Measurements from ENCODE around the gene VSIG8.

VSIG8 gene

DNA sequence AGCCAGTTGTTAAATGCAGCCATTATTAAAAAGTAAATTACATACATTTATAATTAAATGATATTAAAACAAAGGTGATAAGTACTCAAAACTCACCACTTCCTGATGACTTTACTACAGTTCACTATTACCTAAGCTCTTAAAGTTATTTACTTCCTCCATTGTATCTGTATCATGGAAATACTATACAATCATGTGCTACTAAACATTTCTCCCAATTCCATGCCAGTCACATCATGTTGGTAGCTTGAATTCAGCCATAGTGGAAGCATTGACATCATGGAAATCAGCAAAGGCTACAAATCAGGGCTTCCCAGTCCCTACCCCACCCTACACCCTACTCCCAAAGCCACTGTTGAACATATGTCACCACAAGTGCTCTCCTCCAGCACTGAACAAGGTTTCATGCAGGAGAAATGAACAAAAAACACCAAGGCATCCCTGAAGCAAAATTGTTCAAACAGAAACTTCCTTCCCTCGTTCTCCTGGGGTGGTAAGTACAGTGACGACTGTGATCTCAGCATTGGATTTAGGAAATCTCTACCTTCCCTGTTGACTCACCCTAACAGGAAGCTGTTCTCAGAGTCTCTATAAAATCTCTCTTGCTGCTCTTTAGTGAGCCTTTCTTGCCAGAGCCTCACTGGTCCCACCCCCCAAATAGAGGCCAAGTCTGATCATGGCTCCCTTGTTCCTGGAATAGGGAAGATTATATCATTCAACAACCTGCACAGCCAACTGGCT, 12.7 kb downstream of the VSIG8 start:
- no peak overlapping the region for H4K91ac ChIP-seq (ENCODE audit: low read length)
- H3K4me2 ChIP-seq (ENCODE audit: low read length, poor library complexity, severe bottlenecking): no peak overlapping the region
- peak overlapping the region; percentile 75 for H2AK5ac ChIP-seq (ENCODE audit: low read length, severe bottlenecking)
- no peak overlapping the region for H3K4me3 ChIP-seq (ENCODE audit: insufficient read depth in 1 of 2, low read depth in 1 of 2, low read length in 2 of 2)
- no peak overlapping the region for H2BK120ac ChIP-seq (ENCODE audit: low read depth, low read length)
- peaks cover 5% of the 10 kb centered on the region for H3K79me1 ChIP-seq (replicated peaks; ENCODE audit: low read length, poor library complexity, severe bottlenecking)
- no peak overlapping the region for H3K4ac ChIP-seq (ENCODE audit: low read depth in 1 of 2, low read length in 2 of 2)
- H2AFZ ChIP-seq (ENCODE audit: low read depth, low read length): no peak overlapping the region
- H3K14ac ChIP-seq (ENCODE audit: low read length in 2 of 2): no peak overlapping the region
- H3K23ac ChIP-seq (ENCODE audit: low read length in 2 of 2): no peak overlapping the region
- H3K9ac ChIP-seq (ENCODE audit: low read length): peak overlapping the region; percentile 1
- no peak overlapping the region for H3K18ac ChIP-seq (ENCODE audit: low read depth in 1 of 2, low read length in 2 of 2)
- H3K4me1 ChIP-seq (ENCODE audit: control insufficient read depth, insufficient read depth, low read depth, low read length): peaks cover 14% of the 10 kb centered on the region
- no peak overlapping the region for H2BK12ac ChIP-seq (ENCODE audit: low read length in 2 of 2)
- peak; percentile 39 for DNase-seq
- WGBS: 24% methylated on average over 2 of the region's 2 CpGs
- no peaks in the 10 kb centered on the region for H3K9me3 ChIP-seq (ENCODE audit: control insufficient read depth, low read length)
- H2BK15ac ChIP-seq (ENCODE audit: low read depth, poor library complexity, severe bottlenecking): no peak overlapping the region
- no peaks in the 10 kb centered on the region for H3K36me3 ChIP-seq (ENCODE audit: control insufficient read depth in 1 of 2, insufficient read depth in 2 of 2, low read depth in 1 of 2, low read length in 2 of 2)
- H3K27ac ChIP-seq (ENCODE audit: low read length, poor library complexity, severe bottlenecking): no peak overlapping the region
- peaks cover 0 to 3% of the 10 kb centered on the region in 2 experiments for H3K27me3 ChIP-seq (ENCODE audit: control insufficient read depth in 1 of 2, insufficient read depth in 1 of 2, low read length in 2 of 2)
- no peak overlapping the region for H2BK5ac ChIP-seq (ENCODE audit: low read depth, low read length, poor library complexity, severe bottlenecking)
- H4K8ac ChIP-seq (ENCODE audit: low read length): no peak overlapping the region

DNA sequence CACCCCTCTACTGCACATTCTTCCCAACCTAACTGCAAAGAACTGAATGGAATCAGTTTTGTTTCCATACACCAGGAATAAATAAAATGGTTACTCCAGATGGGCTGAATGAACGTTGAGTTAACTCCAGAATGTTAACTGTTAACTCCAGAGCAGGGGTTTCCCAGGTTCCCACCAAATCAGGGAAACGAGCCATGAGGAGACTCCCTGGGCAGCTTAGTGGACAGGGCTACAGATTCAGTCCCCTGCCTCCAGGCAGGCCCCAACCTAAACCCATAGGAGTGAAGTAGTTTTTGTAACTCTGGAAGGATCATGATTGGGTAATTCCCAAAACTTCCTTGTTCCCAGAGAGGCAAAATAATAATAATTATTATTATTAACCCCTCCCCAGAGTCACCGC, 14.1 kb downstream of the VSIG8 start:
- no peak for DNase-seq
- 91% methylated on average over 3 of the region's 3 CpGs for WGBS

GRCh38 chr1:159847231-159847630, 15.2 kb downstream of the VSIG8 start:
- Histone ChIP-seq H3K36me3 (ENCODE audit: control insufficient read depth in 1 of 2, insufficient read depth in 2 of 2, low read depth in 1 of 2, low read length in 2 of 2) (no peaks in the 10 kb centered on the region), H2BK5ac (ENCODE audit: low read depth, low read length, poor library complexity, severe bottlenecking) (no peak overlapping the region), H3K9ac (ENCODE audit: low read length) (no peak overlapping the region), H3K4me2 (ENCODE audit: low read length, poor library complexity, severe bottlenecking) (no peak overlapping the region), H3K4me1 (ENCODE audit: control insufficient read depth, insufficient read depth, low read depth, low read length) (peaks cover 11% of the 10 kb centered on the region), H2AK5ac (ENCODE audit: low read length, severe bottlenecking) (peak overlapping the region; percentile 46), H4K8ac (ENCODE audit: low read length) (no peak overlapping the region), H2BK120ac (ENCODE audit: low read depth, low read length) (no peak overlapping the region), H3K4ac (ENCODE audit: low read depth in 1 of 2, low read length in 2 of 2) (no peak overlapping the region), H3K9me3 (ENCODE audit: control insufficient read depth, low read length) (no peaks in the 10 kb centered on the region), H2BK15ac (ENCODE audit: low read depth, poor library complexity, severe bottlenecking) (no peak overlapping the region), H3K4me3 (ENCODE audit: insufficient read depth in 1 of 2, low read depth in 1 of 2, low read length in 2 of 2) (no peak overlapping the region), H2AFZ (ENCODE audit: low read depth, low read length) (no peak overlapping the region), H3K14ac (ENCODE audit: low read length in 2 of 2) (no peak overlapping the region), H3K79me1 (replicated peaks; ENCODE audit: low read length, poor library complexity, severe bottlenecking) (peaks cover 5% of the 10 kb centered on the region), H4K91ac (ENCODE audit: low read length) (no peak overlapping the region), H3K27ac (ENCODE audit: low read length, poor library complexity, severe bottlenecking) (no peak overlapping the region), H3K18ac (ENCODE audit: low read depth in 1 of 2, low read length in 2 of 2) (no peak overlapping the region), H3K27me3 (ENCODE audit: control insufficient read depth in 1 of 2, insufficient read depth in 1 of 2, low read length in 2 of 2) (peaks cover 0 to 6% of the 10 kb centered on the region in 2 experiments), H2BK12ac (ENCODE audit: low read length in 2 of 2) (no peak overlapping the region), H3K23ac (ENCODE audit: low read length in 2 of 2) (no peak overlapping the region)
- 56% methylated on average over 4 of the region's 4 CpGs for WGBS
- no peak for DNase-seq

More for the DNA sequence above, 14.1 kb downstream of the VSIG8 start:
- no peak overlapping the region for H3K14ac ChIP-seq (ENCODE audit: low read length in 2 of 2)
- no peak overlapping the region for H3K9ac ChIP-seq (ENCODE audit: low read length)
- H3K23ac ChIP-seq (ENCODE audit: low read length in 2 of 2): no peak overlapping the region
- H3K4me2 ChIP-seq (ENCODE audit: low read length, poor library complexity, severe bottlenecking): no peak overlapping the region
- H3K79me1 ChIP-seq (replicated peaks; ENCODE audit: low read length, poor library complexity, severe bottlenecking): peaks cover 5% of the 10 kb centered on the region
- H3K9me3 ChIP-seq (ENCODE audit: control insufficient read depth, low read length): no peaks in the 10 kb centered on the region
- H3K18ac ChIP-seq (ENCODE audit: low read depth in 1 of 2, low read length in 2 of 2): no peak overlapping the region
- no peak overlapping the region for H4K91ac ChIP-seq (ENCODE audit: low read length)
- no peak overlapping the region for H4K8ac ChIP-seq (ENCODE audit: low read length)
- no peak overlapping the region for H2BK15ac ChIP-seq (ENCODE audit: low read depth, poor library complexity, severe bottlenecking)
- H3K36me3 ChIP-seq (ENCODE audit: control insufficient read depth in 1 of 2, insufficient read depth in 2 of 2, low read depth in 1 of 2, low read length in 2 of 2): no peaks in the 10 kb centered on the region
- H3K4me1 ChIP-seq (ENCODE audit: control insufficient read depth, insufficient read depth, low read depth, low read length): peaks cover 11% of the 10 kb centered on the region
- H3K4ac ChIP-seq (ENCODE audit: low read depth in 1 of 2, low read length in 2 of 2): no peak overlapping the region
- H3K4me3 ChIP-seq (ENCODE audit: insufficient read depth in 1 of 2, low read depth in 1 of 2, low read length in 2 of 2): no peak overlapping the region
- H2BK12ac ChIP-seq (ENCODE audit: low read length in 2 of 2): no peak overlapping the region
- H2AFZ ChIP-seq (ENCODE audit: low read depth, low read length): no peak overlapping the region
- H3K27ac ChIP-seq (ENCODE audit: low read length, poor library complexity, severe bottlenecking): no peak overlapping the region
- H2BK5ac ChIP-seq (ENCODE audit: low read depth, low read length, poor library complexity, severe bottlenecking): no peak overlapping the region
- no peak overlapping the region for H2BK120ac ChIP-seq (ENCODE audit: low read depth, low read length)
- H3K27me3 ChIP-seq (ENCODE audit: control insufficient read depth in 1 of 2, insufficient read depth in 1 of 2, low read length in 2 of 2): peaks cover 0 to 6% of the 10 kb centered on the region in 2 experiments
- H2AK5ac ChIP-seq (ENCODE audit: low read length, severe bottlenecking): no peak overlapping the region

- H3K27me3 ChIP-seq (ENCODE audit: control insufficient read depth in 1 of 2, insufficient read depth in 1 of 2, low read length in 2 of 2): peaks cover 0 to 6% of the 10 kb centered on the region in 2 experiments
- no peak overlapping the region for H2BK120ac ChIP-seq (ENCODE audit: low read depth, low read length)
- no peaks in the 10 kb centered on the region for H3K36me3 ChIP-seq (ENCODE audit: control insufficient read depth in 1 of 2, insufficient read depth in 2 of 2, low read depth in 1 of 2, low read length in 2 of 2)
- H4K91ac ChIP-seq (ENCODE audit: low read length): no peak overlapping the region
- no peak overlapping the region for H3K9ac ChIP-seq (ENCODE audit: low read length)
- no peak overlapping the region for H3K23ac ChIP-seq (ENCODE audit: low read length in 2 of 2)
- no peak overlapping the region for H3K4me2 ChIP-seq (ENCODE audit: low read length, poor library complexity, severe bottlenecking)
- H2BK15ac ChIP-seq (ENCODE audit: low read depth, poor library complexity, severe bottlenecking): no peak overlapping the region
- no peak overlapping the region for H3K27ac ChIP-seq (ENCODE audit: low read length, poor library complexity, severe bottlenecking)
- no peaks in the 10 kb centered on the region for H3K9me3 ChIP-seq (ENCODE audit: control insufficient read depth, low read length)
- H3K14ac ChIP-seq (ENCODE audit: low read length in 2 of 2): no peak overlapping the region
- no peak overlapping the region for H2AFZ ChIP-seq (ENCODE audit: low read depth, low read length)
- H2BK5ac ChIP-seq (ENCODE audit: low read depth, low read length, poor library complexity, severe bottlenecking): no peak overlapping the region
- no peak overlapping the region for H2AK5ac ChIP-seq (ENCODE audit: low read length, severe bottlenecking)
- H3K4me1 ChIP-seq (ENCODE audit: control insufficient read depth, insufficient read depth, low read depth, low read length): peaks cover 17% of the 10 kb centered on the region
- no peak overlapping the region for H3K4ac ChIP-seq (ENCODE audit: low read depth in 1 of 2, low read length in 2 of 2)
- 85% methylated on average over 13 of the region's 13 CpGs for WGBS
- no peak for DNase-seq
- no peak overlapping the region for H2BK12ac ChIP-seq (ENCODE audit: low read length in 2 of 2)
- H3K18ac ChIP-seq (ENCODE audit: low read depth in 1 of 2, low read length in 2 of 2): peak overlapping the region in 1 of 2 experiments; percentile 51
- H3K4me3 ChIP-seq (ENCODE audit: insufficient read depth in 1 of 2, low read depth in 1 of 2, low read length in 2 of 2): no peak overlapping the region
- peaks cover 2% of the 10 kb centered on the region for H3K79me1 ChIP-seq (replicated peaks; ENCODE audit: low read length, poor library complexity, severe bottlenecking)
- no peak overlapping the region for H4K8ac ChIP-seq (ENCODE audit: low read length)
These were observed 16.5 kb downstream of the VSIG8 start for GRCh38 chr1:159845751-159846629.
